ENCODE measurements around the gene B3GALT4. TPM values are rescaled to one million over a fixed set of nuclear protein-coding genes. Genes with fewer than 3 reads are reported as not detected.

Gene B3GALT4
- 0.66 and 1.0 TPM in 2 replicates for total RNA-seq (2012; rRNA removed)

- H3K27me3 ChIP-seq (ENCODE audit: control insufficient read depth, insufficient read depth, low read length): no peaks in the 10 kb centered on the region
- H3K36me3 ChIP-seq (ENCODE audit: insufficient read depth, low read length): peaks cover 74% of the 10 kb centered on the region
- no peaks in the 10 kb centered on the region for H3K9me3 ChIP-seq (replicated peaks; ENCODE audit: low read length)
- peak within 1 kb of the TSS; percentile 7 for H3K4me3 ChIP-seq (ENCODE audit: low read length)
- peak within 1 kb of the TSS; percentile 98 for H3K4me2 ChIP-seq (ENCODE audit: low read length)
- peak within 1 kb of the TSS; percentile 51 for H3K9ac ChIP-seq (ENCODE audit: low read depth, low read length)
- H3K4me1 ChIP-seq (ENCODE audit: control insufficient read depth, insufficient read depth, low read length): peaks cover 42% of the 10 kb centered on the region
These were observed at the start of gene B3GALT4 for GRCh38 chr6:33276864-33277662. B3GALT4 (plus strand) TSS chr6:33277123; CDS start chr6:33277420, 297 bp downstream.

- Histone ChIP-seq H3K36me3 (ENCODE audit: insufficient read depth, low read length) (no peaks in the 10 kb centered on the region), H3K27me3 (ENCODE audit: control insufficient read depth, insufficient read depth, low read length) (peaks cover 53% of the 10 kb centered on the region), H3K4me1 (ENCODE audit: control insufficient read depth, insufficient read depth, low read length) (no peaks in the 10 kb centered on the region), H3K9me3 (replicated peaks; ENCODE audit: low read length) (no peaks in the 10 kb centered on the region), H3K4me2 (ENCODE audit: low read length) (no peak overlapping the region), H3K4me3 (ENCODE audit: low read length) (no peak overlapping the region), H3K9ac (ENCODE audit: low read depth, low read length) (no peak overlapping the region)
These were observed 41.7 kb upstream of the B3GALT4 start for GRCh38 chr6:33235221-33235634.

GRCh38 chr6:33236328-33236727 lies 40.6 kb upstream of the B3GALT4 start:
- Histone ChIP-seq H3K27me3 (ENCODE audit: control insufficient read depth, insufficient read depth, low read length) (peaks cover 51% of the 10 kb centered on the region), H3K9ac (ENCODE audit: low read depth, low read length) (no peak overlapping the region), H3K4me2 (ENCODE audit: low read length) (no peak overlapping the region), H3K36me3 (ENCODE audit: insufficient read depth, low read length) (no peaks in the 10 kb centered on the region), H3K4me3 (ENCODE audit: low read length) (no peak overlapping the region), H3K4me1 (ENCODE audit: control insufficient read depth, insufficient read depth, low read length) (no peaks in the 10 kb centered on the region), H3K9me3 (replicated peaks; ENCODE audit: low read length) (no peaks in the 10 kb centered on the region)

- no peak overlapping the region for H3K9ac ChIP-seq (ENCODE audit: low read depth, low read length)
- H3K4me1 ChIP-seq (ENCODE audit: control insufficient read depth, insufficient read depth, low read length): no peaks in the 10 kb centered on the region
- peaks cover 50% of the 10 kb centered on the region for H3K27me3 ChIP-seq (ENCODE audit: control insufficient read depth, insufficient read depth, low read length)
- H3K4me2 ChIP-seq (ENCODE audit: low read length): no peak overlapping the region
- H3K4me3 ChIP-seq (ENCODE audit: low read length): no peak overlapping the region
- H3K9me3 ChIP-seq (replicated peaks; ENCODE audit: low read length): no peaks in the 10 kb centered on the region
- H3K36me3 ChIP-seq (ENCODE audit: insufficient read depth, low read length): no peaks in the 10 kb centered on the region
These were observed 40.1 kb upstream of the B3GALT4 start for GRCh38 chr6:33236852-33237251.

- Histone ChIP-seq H3K4me2 (ENCODE audit: low read length) (no peak overlapping the region), H3K9me3 (replicated peaks; ENCODE audit: low read length) (no peaks in the 10 kb centered on the region), H3K27me3 (ENCODE audit: control insufficient read depth, insufficient read depth, low read length) (peaks cover 57% of the 10 kb centered on the region), H3K36me3 (ENCODE audit: insufficient read depth, low read length) (no peaks in the 10 kb centered on the region), H3K9ac (ENCODE audit: low read depth, low read length) (no peak overlapping the region), H3K4me1 (ENCODE audit: control insufficient read depth, insufficient read depth, low read length) (no peaks in the 10 kb centered on the region), H3K4me3 (ENCODE audit: low read length) (no peak overlapping the region)
These were observed 39.2 kb upstream of the B3GALT4 start for GRCh38 chr6:33237741-33238140.

- H3K36me3 ChIP-seq (ENCODE audit: insufficient read depth, low read length): no peaks in the 10 kb centered on the region
These were observed 35.0 kb upstream of the B3GALT4 start for GRCh38 chr6:33241968-33242367.

GRCh38 chr6:33243476-33243875 lies 33.4 kb upstream of the B3GALT4 start:
- Histone ChIP-seq H3K4me1 (ENCODE audit: control insufficient read depth, insufficient read depth, low read length) (peaks cover 5% of the 10 kb centered on the region), H3K36me3 (ENCODE audit: insufficient read depth, low read length) (no peaks in the 10 kb centered on the region), H3K27me3 (ENCODE audit: control insufficient read depth, insufficient read depth, low read length) (peaks cover 30% of the 10 kb centered on the region), H3K9ac (ENCODE audit: low read depth, low read length) (no peak overlapping the region), H3K9me3 (replicated peaks; ENCODE audit: low read length) (no peaks in the 10 kb centered on the region), H3K4me2 (ENCODE audit: low read length) (no peak overlapping the region), H3K4me3 (ENCODE audit: low read length) (no peak overlapping the region)

More at GRCh38 chr6:33241968-33242367, 35.0 kb upstream of the B3GALT4 start:
- H3K9me3 ChIP-seq (replicated peaks; ENCODE audit: low read length): no peaks in the 10 kb centered on the region
- H3K4me3 ChIP-seq (ENCODE audit: low read length): no peak overlapping the region
- no peak overlapping the region for H3K9ac ChIP-seq (ENCODE audit: low read depth, low read length)
- no peak overlapping the region for H3K4me2 ChIP-seq (ENCODE audit: low read length)
- H3K27me3 ChIP-seq (ENCODE audit: control insufficient read depth, insufficient read depth, low read length): peaks cover 37% of the 10 kb centered on the region
- H3K4me1 ChIP-seq (ENCODE audit: control insufficient read depth, insufficient read depth, low read length): no peaks in the 10 kb centered on the region

GRCh38 chr6:33247977-33248642 lies 28.8 kb upstream of the B3GALT4 start:
- peaks cover 5% of the 10 kb centered on the region for H3K27me3 ChIP-seq (ENCODE audit: control insufficient read depth, insufficient read depth, low read length)
- H3K4me3 ChIP-seq (ENCODE audit: low read length): peak overlapping the region; percentile 72

GRCh38 chr6:33248643-33248931 lies 28.3 kb upstream of the B3GALT4 start:
- Histone ChIP-seq H3K36me3 (ENCODE audit: insufficient read depth, low read length) (peaks cover 10% of the 10 kb centered on the region), H3K9ac (ENCODE audit: low read depth, low read length) (peak overlapping the region; percentile 85), H3K27me3 (ENCODE audit: control insufficient read depth, insufficient read depth, low read length) (no peaks in the 10 kb centered on the region), H3K4me3 (ENCODE audit: low read length) (peak overlapping the region; percentile 72), H3K9me3 (replicated peaks; ENCODE audit: low read length) (no peaks in the 10 kb centered on the region), H3K4me2 (ENCODE audit: low read length) (peak overlapping the region; percentile 96), H3K4me1 (ENCODE audit: control insufficient read depth, insufficient read depth, low read length) (peaks cover 29% of the 10 kb centered on the region)

More at GRCh38 chr6:33247977-33248642, 28.8 kb upstream of the B3GALT4 start:
- Histone ChIP-seq H3K4me2 (ENCODE audit: low read length) (peak overlapping the region; percentile 96), H3K4me1 (ENCODE audit: control insufficient read depth, insufficient read depth, low read length) (peaks cover 29% of the 10 kb centered on the region), H3K9ac (ENCODE audit: low read depth, low read length) (peak overlapping the region; percentile 85), H3K36me3 (ENCODE audit: insufficient read depth, low read length) (peaks cover 10% of the 10 kb centered on the region), H3K9me3 (replicated peaks; ENCODE audit: low read length) (no peaks in the 10 kb centered on the region)

- Histone ChIP-seq H3K4me3 (ENCODE audit: low read length) (peak overlapping the region; percentile 81), H3K4me2 (ENCODE audit: low read length) (peak overlapping the region; percentile 96), H3K4me1 (ENCODE audit: control insufficient read depth, insufficient read depth, low read length) (peaks cover 29% of the 10 kb centered on the region), H3K9ac (ENCODE audit: low read depth, low read length) (peak overlapping the region; percentile 90), H3K27me3 (ENCODE audit: control insufficient read depth, insufficient read depth, low read length) (no peaks in the 10 kb centered on the region), H3K36me3 (ENCODE audit: insufficient read depth, low read length) (peaks cover 10% of the 10 kb centered on the region), H3K9me3 (replicated peaks; ENCODE audit: low read length) (no peaks in the 10 kb centered on the region)
These were observed 27.8 kb upstream of the B3GALT4 start for GRCh38 chr6:33248932-33249731.
